ENCODE data around the gene GNAI3.

Gene GNAI3

GRCh38 chr1:109623601-109624161 is 75.3 kb downstream of the GNAI3 start:
- no peak for DNase-seq (ENCODE audit: low read depth in 3 of 3)

GRCh38 chr1:109624201-109625010 is 76.0 kb downstream of the GNAI3 start:
- DNase-seq (ENCODE audit: low read depth in 3 of 3) = no peak

GRCh38 chr1:109625176-109625575 is 76.8 kb downstream of the GNAI3 start:
- no peak for DNase-seq (ENCODE audit: low read depth in 3 of 3)

- no peak for DNase-seq (ENCODE audit: low read depth in 3 of 3)
Observed at GRCh38 chr1:109625601-109626560, 77.5 kb downstream of the GNAI3 start.

GRCh38 chr1:109626682-109627408 is 78.4 kb downstream of the GNAI3 start:
- no peak for DNase-seq (ENCODE audit: low read depth in 3 of 3)

GRCh38 chr1:109627692-109628399 is 79.4 kb downstream of the GNAI3 start:
- no peak for DNase-seq (ENCODE audit: low read depth in 3 of 3)

- no peak for DNase-seq (ENCODE audit: low read depth in 3 of 3)
Observed at GRCh38 chr1:109628540-109629321, 80.3 kb downstream of the GNAI3 start.

- no peak for DNase-seq (ENCODE audit: low read depth in 3 of 3)
Observed at GRCh38 chr1:109629372-109630030, 81.1 kb downstream of the GNAI3 start.

- no peak for DNase-seq (ENCODE audit: low read depth in 3 of 3)
Observed at GRCh38 chr1:109630081-109630897, 81.9 kb downstream of the GNAI3 start.

GRCh38 chr1:109630898-109631512 is 82.6 kb downstream of the GNAI3 start:
- no peak for DNase-seq (ENCODE audit: low read depth in 3 of 3)

- no peak for DNase-seq (ENCODE audit: low read depth in 3 of 3)
Observed at GRCh38 chr1:109631513-109632505, 83.4 kb downstream of the GNAI3 start.

GRCh38 chr1:109632671-109633346 is 84.4 kb downstream of the GNAI3 start:
- no peak for DNase-seq (ENCODE audit: low read depth in 3 of 3)

GRCh38 chr1:109634292-109634691 is 85.9 kb downstream of the GNAI3 start:
- DNase-seq (ENCODE audit: low read depth in 3 of 3) = no peak

- no peak for DNase-seq (ENCODE audit: low read depth in 3 of 3)
Observed at GRCh38 chr1:109634771-109635750, 86.6 kb downstream of the GNAI3 start.

GRCh38 chr1:109635862-109636200 is 87.4 kb downstream of the GNAI3 start:
- DNase-seq (ENCODE audit: low read depth in 3 of 3) = no peak

All from stimulated activated CD4-positive, alpha-beta T cell treated with anti-CD3 and anti-CD28 coated beads, TNF-alpha, amount 100 ng/mL, for 24 hours (primary cell).